Activated CD8-positive, alpha-beta memory T cell treated with anti-CD3 and anti-CD28 coated beads, Interleukin-2, amount 50 U/mL, for 48 hours (primary cell): ENCODE measurements around the gene TMX2.
"Not testable (repeated sequence)": the region's sequence is repeated elsewhere in the genome, so short reads cannot be mapped to it uniquely, and the experiment has no call there.

Experiments used
- DNase-seq: peaks from one replicate; pipeline ENCODE4 v3.0.0-alpha.2; 2020

TMX2 gene

GRCh38 chr11:57716726-57717125, 4.3 kb downstream of the TMX2 start:
- DNase-seq = not testable (repeated sequence)

- no peak for DNase-seq
Observed at GRCh38 chr11:57727185-57727584, 14.8 kb downstream of the TMX2 start.

DNA sequence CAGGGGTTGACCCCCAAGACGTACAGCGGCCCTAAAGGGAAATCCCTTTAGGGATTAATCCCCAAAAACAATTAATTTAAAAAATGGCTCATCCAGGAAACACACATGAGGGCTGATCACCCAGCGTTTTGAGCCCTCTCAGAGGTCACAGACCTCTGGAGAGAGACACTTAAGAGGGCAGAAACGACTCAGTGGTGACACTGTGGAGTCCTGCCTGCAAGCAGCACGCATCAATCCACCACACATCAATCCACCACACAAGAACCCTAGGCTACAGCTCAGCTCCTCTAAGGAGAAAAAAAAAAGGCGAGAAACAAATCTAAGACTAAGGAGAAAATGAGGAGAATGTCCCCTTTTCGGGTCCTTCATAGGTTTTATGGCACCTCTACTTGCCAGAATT, 16.4 kb downstream of the TMX2 start:
- no peak for DNase-seq

- DNase-seq = no peak
Observed at GRCh38 chr11:57729479-57729878, 17.1 kb downstream of the TMX2 start.

DNA sequence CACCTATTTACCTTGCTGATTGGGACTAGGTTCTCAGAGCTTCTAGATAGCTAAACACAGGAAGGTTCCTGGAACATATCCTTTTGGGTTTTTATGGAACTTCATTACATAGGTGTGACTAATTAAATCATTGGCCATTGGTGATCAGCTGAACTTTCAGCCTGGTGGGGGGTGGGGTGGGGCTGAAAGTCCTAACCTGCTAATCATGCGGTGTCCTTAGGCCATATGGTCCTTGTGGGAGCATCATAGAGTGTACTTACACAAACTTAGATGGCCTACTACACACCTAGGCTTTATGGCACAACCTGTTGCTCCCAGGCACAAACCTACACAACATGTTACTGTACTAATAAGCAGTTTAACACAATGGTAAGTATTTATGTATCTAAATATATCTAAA, 20.3 kb downstream of the TMX2 start:
- no peak for DNase-seq

DNA sequence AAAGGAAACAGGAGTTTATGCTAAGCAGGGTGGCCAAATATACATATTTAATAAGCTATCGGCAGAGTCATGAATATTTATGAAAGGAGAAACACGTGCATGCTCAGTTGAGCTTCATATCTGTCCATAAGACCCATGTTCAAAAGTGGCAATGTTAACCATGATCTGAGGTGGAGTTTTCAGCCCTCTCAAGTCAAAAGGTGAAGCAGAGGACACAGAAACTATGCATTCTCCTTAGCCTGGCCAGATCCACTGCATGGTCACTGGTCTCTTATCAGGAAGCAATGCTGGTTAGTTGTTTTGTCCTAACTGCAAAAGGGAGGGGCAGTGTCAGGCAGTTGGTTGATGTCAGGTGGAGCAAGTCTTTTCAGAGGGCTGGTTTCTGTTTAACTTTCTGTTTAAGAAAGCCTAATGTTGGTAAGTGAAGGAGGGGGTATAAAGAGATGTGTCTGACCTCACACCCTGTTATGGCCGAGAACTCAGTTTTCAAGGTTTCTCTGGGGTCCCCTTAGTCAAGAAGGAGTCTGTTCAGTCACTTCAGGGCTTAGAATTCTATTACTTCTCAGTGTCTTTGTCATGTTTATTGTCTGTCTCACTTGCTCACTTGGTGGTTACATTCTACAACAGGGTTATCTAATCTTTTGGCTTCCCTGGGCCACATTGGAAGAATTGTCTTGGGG, 23.4 kb downstream of the TMX2 start:
- no peak for DNase-seq

- DNase-seq = peak; percentile 95
Observed at GRCh38 chr11:57741132-57742086, 29.0 kb downstream of the TMX2 start, which contains the start of gene SELENOH. TSS of gene SELENOH (plus strand) at chr11:57741491. CDS start at chr11:57741596, 105 bp downstream.

DNA sequence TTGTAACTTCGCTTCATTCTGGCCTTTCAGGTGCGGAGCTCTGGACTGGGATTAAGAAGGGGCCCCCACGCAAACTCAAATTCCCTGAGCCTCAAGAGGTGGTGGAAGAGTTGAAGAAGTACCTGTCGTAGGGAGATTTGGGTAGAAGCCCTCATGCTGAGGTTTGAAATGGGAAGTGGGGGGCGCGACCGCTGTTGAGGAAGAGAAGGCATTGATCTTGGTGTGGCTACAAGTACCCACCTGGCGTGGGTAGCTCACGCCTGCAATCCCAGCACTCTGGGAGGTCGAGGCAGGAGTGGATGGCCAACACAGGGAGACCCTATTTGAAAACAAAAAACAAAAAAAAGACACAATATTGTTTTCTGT, 29.7 kb downstream of the TMX2 start:
- peak; percentile 63 for DNase-seq

GRCh38 chr11:57744357-57744756, 32.0 kb downstream of the TMX2 start:
- DNase-seq = no peak

DNA sequence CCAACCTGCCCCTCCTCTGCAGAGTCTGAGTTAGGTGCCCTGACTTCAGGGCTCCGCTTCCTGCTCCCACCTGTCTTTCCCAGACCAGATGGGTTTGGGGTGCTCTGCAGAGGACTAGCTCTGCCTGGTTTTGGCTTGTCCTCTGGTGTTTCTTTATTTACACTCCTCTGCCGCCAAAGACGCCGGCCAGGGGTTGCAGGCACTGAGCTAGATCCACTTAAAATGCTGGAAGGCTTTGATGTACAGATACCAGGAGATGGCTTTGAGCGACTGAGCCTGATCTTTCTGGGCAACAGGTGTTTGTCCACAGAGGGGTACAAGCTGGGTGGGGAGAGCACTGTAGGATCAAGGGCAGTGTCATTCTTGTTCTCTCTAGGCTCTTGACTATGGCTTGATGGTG, 32.8 kb downstream of the TMX2 start:
- DNase-seq = no peak

- no peak for DNase-seq
Observed at GRCh38 chr11:57746920-57747319, 34.5 kb downstream of the TMX2 start.

- no peak for DNase-seq
Observed at GRCh38 chr11:57751176-57751575, 38.8 kb downstream of the TMX2 start.

DNA sequence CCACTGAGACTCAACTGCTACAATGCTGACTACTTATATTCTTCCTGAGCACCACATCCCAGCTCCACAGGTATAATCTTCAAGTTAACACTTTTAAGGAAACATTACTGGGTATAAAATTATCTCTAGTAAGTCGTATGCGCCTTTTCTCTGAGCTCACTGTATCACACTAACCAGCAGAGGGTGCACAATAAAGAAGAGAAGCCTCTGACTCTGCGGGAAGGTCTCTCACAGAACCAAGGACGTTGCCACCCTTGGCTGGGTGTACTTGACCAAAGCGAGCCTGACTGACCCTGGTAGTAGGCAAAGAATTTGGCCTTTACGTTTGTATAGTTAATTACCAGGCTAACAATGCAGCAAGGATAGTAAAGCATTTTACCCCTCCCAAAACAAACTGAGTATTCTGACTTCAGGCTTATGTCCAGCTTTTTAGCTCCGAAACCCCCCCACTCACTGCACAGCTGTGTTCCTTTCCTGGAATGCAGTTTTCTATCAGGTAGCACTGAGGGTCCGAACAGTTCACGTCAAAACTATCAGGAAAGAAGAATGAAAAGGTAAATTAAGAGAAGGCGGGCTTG, 39.4 kb downstream of the TMX2 start, which contains the start of gene BTBD18:
Gene BTBD18, minus strand, starts transcription at position 144 of the 578 bp plus-strand sequence. CDS start 631 bp downstream, outside the sequence.
- no peak for DNase-seq

DNA sequence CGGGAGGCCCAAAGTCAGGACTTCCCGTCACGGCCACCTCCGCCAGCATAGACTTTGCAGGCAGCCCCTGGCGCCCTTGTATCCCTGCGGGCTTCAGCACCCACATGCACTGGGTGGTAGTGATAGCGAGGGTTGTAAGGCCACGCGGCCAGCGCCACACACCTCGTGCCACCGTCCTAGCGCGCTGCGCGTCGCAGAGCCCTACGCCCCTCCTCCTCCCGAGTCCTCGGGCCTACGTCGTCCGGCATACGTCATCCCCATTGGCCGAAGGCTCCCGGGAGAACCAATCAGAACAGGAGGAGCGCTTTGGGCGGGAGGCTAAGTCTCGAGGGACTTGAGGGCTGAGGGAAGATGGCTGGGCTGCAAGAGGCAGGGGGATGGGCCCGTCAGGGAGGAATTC, 40.6 kb downstream of the TMX2 start:
- no peak for DNase-seq

DNA sequence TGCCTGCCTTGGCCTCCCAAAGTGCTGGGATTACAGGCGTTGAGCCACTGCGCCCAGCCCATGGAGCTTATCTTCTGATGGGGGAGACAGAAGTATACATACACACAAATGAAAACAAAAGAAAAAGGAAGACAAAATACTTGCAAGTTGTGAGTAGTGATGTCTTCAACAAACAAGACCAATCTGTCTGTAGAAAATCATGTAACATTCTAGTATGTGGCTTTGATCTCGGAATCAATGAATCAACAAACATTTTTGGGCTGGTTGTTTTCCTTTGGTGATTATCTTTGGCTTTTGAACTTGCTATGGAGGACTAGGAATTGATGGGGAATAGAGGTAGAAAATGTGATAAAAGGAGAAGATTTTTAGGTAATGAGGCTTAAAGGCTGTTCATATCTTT, 45.8 kb downstream of the TMX2 start:
- no peak for DNase-seq

DNA sequence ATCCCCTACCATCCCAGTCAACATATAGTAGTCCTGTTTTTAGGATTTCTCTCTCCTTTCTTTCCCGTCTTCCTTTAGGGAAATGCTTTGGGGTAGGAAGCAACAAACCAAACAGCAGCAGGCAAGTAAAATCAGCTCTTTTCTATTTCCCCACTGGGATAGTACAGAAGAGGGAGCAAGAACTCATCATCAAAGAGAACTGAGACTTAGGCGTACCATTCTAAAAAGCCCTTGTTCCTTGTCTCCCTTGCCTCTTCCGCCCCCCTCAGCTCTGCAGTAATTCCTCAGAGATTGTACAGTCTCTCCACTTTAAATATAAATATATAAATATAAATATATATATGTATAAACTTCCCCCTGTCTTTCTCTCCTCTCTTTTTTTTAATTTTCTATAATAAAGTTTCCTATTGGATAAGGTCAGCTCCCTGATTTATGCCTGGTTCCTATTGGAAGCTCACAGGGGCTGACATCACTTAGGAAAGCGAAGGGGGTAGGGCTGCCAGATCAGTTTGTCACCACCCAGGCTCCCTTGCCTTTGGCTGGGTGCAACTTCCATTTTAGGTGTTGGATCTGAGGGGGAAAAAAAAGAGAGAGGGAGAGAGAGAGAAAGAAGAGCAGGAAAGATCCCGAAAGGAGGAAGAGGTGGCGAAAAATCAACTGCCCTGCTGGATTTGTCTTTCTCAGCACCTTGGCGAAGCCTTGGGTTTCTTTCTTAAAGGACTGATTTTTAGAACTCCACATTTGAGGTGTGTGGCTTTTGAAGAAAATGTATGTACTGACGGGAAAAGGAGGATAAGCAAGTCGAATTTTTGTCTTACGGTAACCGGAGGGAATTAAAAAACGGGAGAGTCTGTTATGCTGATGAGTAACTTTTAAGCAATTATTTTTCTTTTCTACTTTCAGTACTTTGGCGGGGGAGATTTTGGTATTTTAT, 49.2 kb downstream of the TMX2 start, which contains the start of gene CTNND1:
Gene CTNND1, plus strand, starts transcription at position 502 of the 934 bp plus-strand sequence. CDS start 29,677 bp downstream, outside the sequence.
- DNase-seq = no peak

- DNase-seq = no peak
Observed at GRCh38 chr11:57762235-57762861, 50.0 kb downstream of the TMX2 start.

DNA sequence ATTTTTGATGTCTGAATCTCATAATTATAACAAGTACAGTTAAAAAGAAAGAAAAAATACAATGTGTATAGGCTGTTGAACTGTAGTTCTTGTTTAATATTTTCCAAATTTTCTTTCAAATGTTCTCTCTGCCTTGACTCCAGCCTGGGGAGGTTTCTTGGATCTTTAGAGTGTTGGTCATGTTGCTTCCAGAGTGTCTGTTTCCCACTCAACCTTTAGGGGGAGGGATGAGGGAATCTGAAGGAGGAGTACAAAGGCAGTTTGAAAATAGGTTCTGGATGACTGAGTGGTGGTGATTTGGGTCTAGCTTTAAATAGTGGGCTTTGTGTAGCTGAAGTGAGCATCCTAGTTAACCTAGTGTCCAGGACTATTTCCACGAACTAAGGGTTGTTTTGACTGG, 51.2 kb downstream of the TMX2 start:
- no peak for DNase-seq

- no peak for DNase-seq
Observed at GRCh38 chr11:57764021-57764420, 51.6 kb downstream of the TMX2 start.

DNA sequence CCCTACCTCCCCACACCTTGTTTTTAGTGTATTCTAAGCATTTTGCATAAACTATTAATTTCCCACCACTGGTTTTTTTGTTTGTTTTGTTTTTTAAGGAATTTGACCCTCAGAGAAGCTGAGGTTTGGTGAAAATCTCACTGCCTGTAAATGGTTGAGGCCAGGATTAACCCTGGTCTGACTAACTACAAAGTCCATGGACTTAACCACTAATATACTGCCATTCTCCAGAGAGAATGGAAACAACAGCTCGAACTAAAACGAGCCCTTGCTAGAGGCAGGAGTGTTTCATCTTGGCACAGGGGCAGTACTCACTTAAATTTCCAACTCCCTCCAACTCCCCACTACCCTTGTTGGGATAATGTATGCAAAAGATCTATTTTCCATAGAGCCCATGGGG, 52.2 kb downstream of the TMX2 start:
- no peak for DNase-seq

GRCh38 chr11:57764972-57765371, 52.6 kb downstream of the TMX2 start:
- DNase-seq = no peak

GRCh38 chr11:57770793-57771192, 58.4 kb downstream of the TMX2 start:
- DNase-seq = no peak
